Measurements from ENCODE around the gene TSGA10. TPM values are rescaled to one million over a fixed set of nuclear protein-coding genes. Genes with fewer than 3 reads are reported as not detected.

Gene TSGA10
- total RNA-seq, 1 experiment from 2014 or later, result 7.5 TPM

GRCh38 chr2:99141110-99142108 lies 13.3 kb downstream of the TSGA10 start, which contains the start of gene C2orf15:
TSS of gene C2orf15 (plus strand) at chr2:99141707. CDS start at chr2:99150559, 8,852 bp downstream.
- Histone ChIP-seq H3K36me3 (ENCODE audit: control insufficient read depth, insufficient read depth, low read length) (no peaks in the 10 kb centered on the region), H3K27ac (ENCODE audit: low read length) (peak within 1 kb of the TSS; percentile 86), H3K4me1 (ENCODE audit: control insufficient read depth, insufficient read depth, low read length) (peaks cover 14% of the 10 kb centered on the region), H3K9me3 (ENCODE audit: control insufficient read depth, insufficient read depth, low read depth, low read length) (no peaks in the 10 kb centered on the region), H3K4me3 (ENCODE audit: low read depth in 2 of 2, low read length in 2 of 2) (peak within 1 kb of the TSS; percentile 60 to 82), H3K27me3 (ENCODE audit: control insufficient read depth, insufficient read depth, low read length) (no peaks in the 10 kb centered on the region; the same call in 1 of the 2 replicates)
- TF ChIP-seq TCF7L2 (IDR thresholded peaks at IDR 0.05; ENCODE audit: low read depth, low read length), result no peak; the same call in 1 of the 2 replicates
- TF ChIP-seq REST (IDR thresholded peaks at IDR 0.05; ENCODE audit: insufficient read depth in 1 of 2, low read depth in 2 of 2, low read length in 1 of 2), result no peak
- TF ChIP-seq, protein P1, sequence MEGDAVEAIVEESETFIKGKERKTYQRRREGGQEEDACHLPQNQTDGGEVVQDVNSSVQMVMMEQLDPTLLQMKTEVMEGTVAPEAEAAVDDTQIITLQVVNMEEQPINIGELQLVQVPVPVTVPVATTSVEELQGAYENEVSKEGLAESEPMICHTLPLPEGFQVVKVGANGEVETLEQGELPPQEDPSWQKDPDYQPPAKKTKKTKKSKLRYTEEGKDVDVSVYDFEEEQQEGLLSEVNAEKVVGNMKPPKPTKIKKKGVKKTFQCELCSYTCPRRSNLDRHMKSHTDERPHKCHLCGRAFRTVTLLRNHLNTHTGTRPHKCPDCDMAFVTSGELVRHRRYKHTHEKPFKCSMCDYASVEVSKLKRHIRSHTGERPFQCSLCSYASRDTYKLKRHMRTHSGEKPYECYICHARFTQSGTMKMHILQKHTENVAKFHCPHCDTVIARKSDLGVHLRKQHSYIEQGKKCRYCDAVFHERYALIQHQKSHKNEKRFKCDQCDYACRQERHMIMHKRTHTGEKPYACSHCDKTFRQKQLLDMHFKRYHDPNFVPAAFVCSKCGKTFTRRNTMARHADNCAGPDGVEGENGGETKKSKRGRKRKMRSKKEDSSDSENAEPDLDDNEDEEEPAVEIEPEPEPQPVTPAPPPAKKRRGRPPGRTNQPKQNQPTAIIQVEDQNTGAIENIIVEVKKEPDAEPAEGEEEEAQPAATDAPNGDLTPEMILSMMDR (IDR thresholded peaks at IDR 0.05), result no peak
- TF ChIP-seq SIN3A (IDR thresholded peaks at IDR 0.05; ENCODE audit: borderline replicate concordance, insufficient read depth, low read depth, low read length), result 0 out of 2 replicates have a peak, but pooled peaks have one; percentile 1
- peak; percentile 54 for TF ChIP-seq POLR2AphosphoS5 (IDR thresholded peaks at IDR 0.05; ENCODE audit: low read depth, low read length)
- peak; percentile 96 for ATAC-seq
- in situ Hi-C loops (cut with HindIII; ENCODE audit: low pct_unique_long_range_greater_than_20kb, low sequenced_read_pairs) (no loop called here), intact Hi-C loops (cut with micrococcal nuclease; ENCODE audit: unreplicated experiment) (no loop called here)
- DNase-seq (ENCODE audit: low read depth, low spot score), result peak; percentile 27
- no TSS peak for BruUV-seq (replicated peaks)
- CTCF ChIA-PET, result no interaction called here
- POLR2A ChIA-PET, result interaction anchor here (0.6 to 1.0 kb wide), 2 partner anchors 14 to 413 kb away, joined by 3 read pairs; no protein-coding TSS in a partner anchor

- Histone ChIP-seq H3K27ac (ENCODE audit: low read length) (peak overlapping the region; percentile 86), H3K27me3 (ENCODE audit: control insufficient read depth, insufficient read depth, low read length) (no peaks in the 10 kb centered on the region; the same call in 1 of the 2 replicates), H3K4me1 (ENCODE audit: control insufficient read depth, insufficient read depth, low read length) (peaks cover 14% of the 10 kb centered on the region), H3K4me3 (ENCODE audit: low read depth in 2 of 2, low read length in 2 of 2) (peak overlapping the region; percentile 60 to 82), H3K9me3 (ENCODE audit: control insufficient read depth, insufficient read depth, low read depth, low read length) (no peaks in the 10 kb centered on the region), H3K36me3 (ENCODE audit: control insufficient read depth, insufficient read depth, low read length) (no peaks in the 10 kb centered on the region)
- ChIA-PET POLR2A (no interaction called here), CTCF (no interaction called here)
- in situ Hi-C loops (cut with HindIII; ENCODE audit: low pct_unique_long_range_greater_than_20kb, low sequenced_read_pairs), result no loop called here
- no TSS peak for BruUV-seq (replicated peaks)
- no peak for DNase-seq (ENCODE audit: low read depth, low spot score)
- intact Hi-C loops (cut with micrococcal nuclease; ENCODE audit: unreplicated experiment), result no loop called here
- TF ChIP-seq SIN3A (IDR thresholded peaks at IDR 0.05; ENCODE audit: borderline replicate concordance, insufficient read depth, low read depth, low read length) (no peak), TCF7L2 (IDR thresholded peaks at IDR 0.05; ENCODE audit: low read depth, low read length) (no peak)
- TF ChIP-seq, protein P1 (IDR thresholded peaks at IDR 0.05), result no peak
- peak; percentile 76 for ATAC-seq
These were observed 14.0 kb downstream of the TSGA10 start for GRCh38 chr2:99140860-99141109.

Data from Panc1 (cell line).